ENCODE measurements around the gene GARNL3.

The GARNL3 gene

GRCh38 chr9:127323393-127323792 is 58.8 kb downstream of the GARNL3 start:
- no peak for DNase-seq (ENCODE audit: extremely low read depth, low read depth)
- no peak overlapping the region for H3K4me3 ChIP-seq (replicated peaks; ENCODE audit: low read depth, low read length)
- TF ChIP-seq CTCF (IDR thresholded peaks at IDR 0.05; ENCODE audit: low read depth, low read length, missing control alignments): no peak

- no peak for TF ChIP-seq CTCF (IDR thresholded peaks at IDR 0.05; ENCODE audit: low read depth, low read length, missing control alignments)
- H3K4me3 ChIP-seq (replicated peaks; ENCODE audit: low read depth, low read length): no peak overlapping the region
- no peak for DNase-seq (ENCODE audit: extremely low read depth, low read depth)
Observed at GRCh38 chr9:127330501-127330900, 65.9 kb downstream of the GARNL3 start.

- no peak for TF ChIP-seq CTCF (IDR thresholded peaks at IDR 0.05; ENCODE audit: low read depth, low read length, missing control alignments)
- DNase-seq (ENCODE audit: extremely low read depth, low read depth): no peak
- H3K4me3 ChIP-seq (replicated peaks; ENCODE audit: low read depth, low read length): no peak overlapping the region
Observed at GRCh38 chr9:127333221-127334064, 68.9 kb downstream of the GARNL3 start.

GRCh38 chr9:127334725-127335124 is 70.2 kb downstream of the GARNL3 start:
- TF ChIP-seq CTCF (IDR thresholded peaks at IDR 0.05; ENCODE audit: low read depth, low read length, missing control alignments): no peak
- DNase-seq (ENCODE audit: extremely low read depth, low read depth): no peak

GRCh38 chr9:127336086-127336485 is 71.5 kb downstream of the GARNL3 start:
- no peak for DNase-seq (ENCODE audit: extremely low read depth, low read depth)
- no peak for TF ChIP-seq CTCF (IDR thresholded peaks at IDR 0.05; ENCODE audit: low read depth, low read length, missing control alignments)
- H3K4me3 ChIP-seq (replicated peaks; ENCODE audit: low read depth, low read length): no peak overlapping the region

More at GRCh38 chr9:127334725-127335124, 70.2 kb downstream of the GARNL3 start:
- H3K4me3 ChIP-seq (replicated peaks; ENCODE audit: low read depth, low read length): no peak overlapping the region

- no peak for TF ChIP-seq CTCF (IDR thresholded peaks at IDR 0.05; ENCODE audit: low read depth, low read length, missing control alignments)
- peak; percentile 90 for DNase-seq (ENCODE audit: extremely low read depth, low read depth)
- H3K4me3 ChIP-seq (replicated peaks; ENCODE audit: low read depth, low read length): no peak overlapping the region
Observed at GRCh38 chr9:127336506-127337352, 72.2 kb downstream of the GARNL3 start.
